ENCODE measurements around the gene MROH9. TPM values are rescaled to one million over a fixed set of nuclear protein-coding genes. Genes with fewer than 3 reads are reported as not detected.

The MROH9 gene
- total and polyA plus RNA-seq, 2 of the 4 experiments (the other 2 are of a cell fraction): not detected

DNA sequence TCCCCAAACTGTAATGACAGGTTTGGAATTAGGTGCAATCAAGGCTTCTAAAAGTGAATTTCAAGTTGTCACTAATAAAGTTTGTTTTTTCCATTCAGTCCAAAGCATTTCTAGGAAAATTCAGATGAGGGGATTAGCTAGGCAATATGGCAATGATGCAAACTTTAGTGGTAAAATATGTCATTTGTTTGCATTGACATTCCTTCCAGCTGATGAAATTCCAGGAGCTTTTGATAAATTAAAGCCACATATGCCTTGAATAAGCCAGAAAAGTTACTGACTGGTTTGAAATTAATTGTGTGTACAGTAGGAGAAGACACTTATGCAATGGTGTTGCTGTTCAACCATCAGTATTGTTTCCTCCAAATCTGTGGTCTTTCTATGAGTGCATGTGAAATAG is 57.8 kb downstream of the MROH9 start:
- Histone ChIP-seq H3K4me1 (ENCODE audit: control insufficient read depth, insufficient read depth, low read length) (no peaks in the 10 kb centered on the region), H2BK5ac (ENCODE audit: low read depth, low read length, poor library complexity, severe bottlenecking) (no peak overlapping the region), H3K4me2 (ENCODE audit: low read depth, low read length) (no peak overlapping the region), H4K5ac (ENCODE audit: low read depth, low read length) (no peak overlapping the region), H2BK20ac (ENCODE audit: low read depth, low read length) (no peak overlapping the region), H2BK120ac (ENCODE audit: low read depth, low read length) (no peak overlapping the region), H2AK5ac (ENCODE audit: low read depth, low read length) (no peak overlapping the region), H4K8ac (ENCODE audit: low read depth in 2 of 2, low read length in 2 of 2) (no peak overlapping the region), H3K56ac (ENCODE audit: extremely low read depth, insufficient read depth, low read length) (no peak overlapping the region), H3K4me3 (ENCODE audit: insufficient read depth, low read depth, low read length) (no peak overlapping the region), H3K36me3 (ENCODE audit: control insufficient read depth, insufficient read depth, low read length) (no peaks in the 10 kb centered on the region), H2AFZ (replicated peaks; ENCODE audit: low read length, poor library complexity) (no peak overlapping the region), H3K79me1 (ENCODE audit: low read depth in 1 of 2, low read length in 2 of 2) (no peaks in the 10 kb centered on the region), H3K9me1 (ENCODE audit: insufficient read depth, low read length) (no peaks in the 10 kb centered on the region), H3K4ac (ENCODE audit: low read depth, low read length) (no peak overlapping the region), H3K18ac (ENCODE audit: low read depth, low read length) (no peak overlapping the region), H3K9me3 (ENCODE audit: control insufficient read depth, insufficient read depth, low read length) (no peaks in the 10 kb centered on the region), H3K27me3 (ENCODE audit: control insufficient read depth, insufficient read depth, low read length) (no peaks in the 10 kb centered on the region), H3K14ac (replicated peaks; ENCODE audit: low read depth, low read length) (no peak overlapping the region), H4K91ac (ENCODE audit: insufficient read depth, low read depth, low read length) (no peak overlapping the region), H2AK9ac (replicated peaks; ENCODE audit: low read depth, low read length, poor library complexity) (no peak overlapping the region), H4K20me1 (ENCODE audit: insufficient read depth, low read length) (no peaks in the 10 kb centered on the region), H3K27ac (ENCODE audit: insufficient read depth, low read length) (no peak overlapping the region), H3K9ac (ENCODE audit: low read depth, low read length) (no peak overlapping the region), H2BK15ac (ENCODE audit: low read depth, low read length) (no peak overlapping the region), H3K23ac (ENCODE audit: low read depth, low read length) (no peak overlapping the region)
- no peak for DNase-seq
- BruUV-seq (replicated peaks): no TSS peak
- dilution Hi-C loops (cut with HindIII; ENCODE audit: low sequenced_read_pairs, unreplicated experiment): no loop called here
- no peak for TF ChIP-seq RFX5 (IDR thresholded peaks at IDR 0.05; ENCODE audit: low read depth, low read length)
- TF ChIP-seq, protein P1, sequence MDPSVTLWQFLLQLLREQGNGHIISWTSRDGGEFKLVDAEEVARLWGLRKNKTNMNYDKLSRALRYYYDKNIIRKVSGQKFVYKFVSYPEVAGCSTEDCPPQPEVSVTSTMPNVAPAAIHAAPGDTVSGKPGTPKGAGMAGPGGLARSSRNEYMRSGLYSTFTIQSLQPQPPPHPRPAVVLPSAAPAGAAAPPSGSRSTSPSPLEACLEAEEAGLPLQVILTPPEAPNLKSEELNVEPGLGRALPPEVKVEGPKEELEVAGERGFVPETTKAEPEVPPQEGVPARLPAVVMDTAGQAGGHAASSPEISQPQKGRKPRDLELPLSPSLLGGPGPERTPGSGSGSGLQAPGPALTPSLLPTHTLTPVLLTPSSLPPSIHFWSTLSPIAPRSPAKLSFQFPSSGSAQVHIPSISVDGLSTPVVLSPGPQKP (IDR thresholded peaks at IDR 0.05; ENCODE audit: borderline replicate concordance, low read depth, low read length): no peak
- TF ChIP-seq CEBPB (IDR thresholded peaks at IDR 0.05; ENCODE audit: low read depth, low read length): no peak
- no peak for TF ChIP-seq MAFK (IDR thresholded peaks at IDR 0.05; ENCODE audit: low read depth, low read length)
- no peak for TF ChIP-seq NFE2L2 (IDR thresholded peaks at IDR 0.05; ENCODE audit: low read depth, low read length)
- TF ChIP-seq, protein P2, sequence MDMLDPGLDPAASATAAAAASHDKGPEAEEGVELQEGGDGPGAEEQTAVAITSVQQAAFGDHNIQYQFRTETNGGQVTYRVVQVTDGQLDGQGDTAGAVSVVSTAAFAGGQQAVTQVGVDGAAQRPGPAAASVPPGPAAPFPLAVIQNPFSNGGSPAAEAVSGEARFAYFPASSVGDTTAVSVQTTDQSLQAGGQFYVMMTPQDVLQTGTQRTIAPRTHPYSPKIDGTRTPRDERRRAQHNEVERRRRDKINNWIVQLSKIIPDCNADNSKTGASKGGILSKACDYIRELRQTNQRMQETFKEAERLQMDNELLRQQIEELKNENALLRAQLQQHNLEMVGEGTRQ (IDR thresholded peaks at IDR 0.05; ENCODE audit: low read depth, low read length): no peak
- no peak for TF ChIP-seq MAZ (IDR thresholded peaks at IDR 0.05; ENCODE audit: borderline replicate concordance, low read depth, low read length)
- TF ChIP-seq FOS (IDR thresholded peaks at IDR 0.05; ENCODE audit: low read depth, low read length): no peak
- no peak for TF ChIP-seq POLR2A (IDR thresholded peaks at IDR 0.05; ENCODE audit: low read depth, low read length)
- no peak for TF ChIP-seq CHD1 (IDR thresholded peaks at IDR 0.05; ENCODE audit: low read depth, low read length)
- no peak for TF ChIP-seq MXI1 (IDR thresholded peaks at IDR 0.05; ENCODE audit: borderline replicate concordance, low read depth, low read length)
- no peak for TF ChIP-seq RAD21 (IDR thresholded peaks at IDR 0.05; ENCODE audit: low read length)
- no peak for TF ChIP-seq RCOR1 (IDR thresholded peaks at IDR 0.05; ENCODE audit: insufficient replicate concordance, low read length)
- TF ChIP-seq SMC3 (IDR thresholded peaks at IDR 0.05; ENCODE audit: low read depth, low read length): no peak
- TF ChIP-seq, protein P3, sequence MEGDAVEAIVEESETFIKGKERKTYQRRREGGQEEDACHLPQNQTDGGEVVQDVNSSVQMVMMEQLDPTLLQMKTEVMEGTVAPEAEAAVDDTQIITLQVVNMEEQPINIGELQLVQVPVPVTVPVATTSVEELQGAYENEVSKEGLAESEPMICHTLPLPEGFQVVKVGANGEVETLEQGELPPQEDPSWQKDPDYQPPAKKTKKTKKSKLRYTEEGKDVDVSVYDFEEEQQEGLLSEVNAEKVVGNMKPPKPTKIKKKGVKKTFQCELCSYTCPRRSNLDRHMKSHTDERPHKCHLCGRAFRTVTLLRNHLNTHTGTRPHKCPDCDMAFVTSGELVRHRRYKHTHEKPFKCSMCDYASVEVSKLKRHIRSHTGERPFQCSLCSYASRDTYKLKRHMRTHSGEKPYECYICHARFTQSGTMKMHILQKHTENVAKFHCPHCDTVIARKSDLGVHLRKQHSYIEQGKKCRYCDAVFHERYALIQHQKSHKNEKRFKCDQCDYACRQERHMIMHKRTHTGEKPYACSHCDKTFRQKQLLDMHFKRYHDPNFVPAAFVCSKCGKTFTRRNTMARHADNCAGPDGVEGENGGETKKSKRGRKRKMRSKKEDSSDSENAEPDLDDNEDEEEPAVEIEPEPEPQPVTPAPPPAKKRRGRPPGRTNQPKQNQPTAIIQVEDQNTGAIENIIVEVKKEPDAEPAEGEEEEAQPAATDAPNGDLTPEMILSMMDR (conservative IDR thresholded peaks at IDR 0.05; ENCODE audit: low read depth, low read length): no peak
- no peak for ATAC-seq (ENCODE audit: low read depth)
- ChIA-PET POLR2A (ENCODE audit: unreplicated experiment) (no interaction called here), CTCF (no interaction called here)
- intact Hi-C loops (cut with micrococcal nuclease): no loop called here
- in situ Hi-C loops (cut with MboI; ENCODE audit: low sequenced_read_pairs): no loop called here

Measured in IMR-90 (cell line).